GM23248 (cell line): ENCODE measurements around the gene NOTUM.

Experiments used
- EZH2 ChIP-seq: fragments of 200-600 bp; sonication (generic); IDR thresholded peaks from 2 replicates; pipeline ENCODE4 v1.6.1; 2018; ENCODE audit warnings: antibody characterized with exemption, mild to moderate bottlenecking; ENCODE audit not compliant: insufficient read depth, poor library complexity, severe bottlenecking
- EZH2phosphoT487 ChIP-seq: fragments of 200-600 bp; sonication (generic); IDR thresholded peaks from 2 replicates; pipeline ENCODE4 v1.6.1; 2018; ENCODE audit warnings: antibody characterized with exemption, moderate library complexity, mild to moderate bottlenecking, low read depth; ENCODE audit not compliant: insufficient read depth

DNA sequence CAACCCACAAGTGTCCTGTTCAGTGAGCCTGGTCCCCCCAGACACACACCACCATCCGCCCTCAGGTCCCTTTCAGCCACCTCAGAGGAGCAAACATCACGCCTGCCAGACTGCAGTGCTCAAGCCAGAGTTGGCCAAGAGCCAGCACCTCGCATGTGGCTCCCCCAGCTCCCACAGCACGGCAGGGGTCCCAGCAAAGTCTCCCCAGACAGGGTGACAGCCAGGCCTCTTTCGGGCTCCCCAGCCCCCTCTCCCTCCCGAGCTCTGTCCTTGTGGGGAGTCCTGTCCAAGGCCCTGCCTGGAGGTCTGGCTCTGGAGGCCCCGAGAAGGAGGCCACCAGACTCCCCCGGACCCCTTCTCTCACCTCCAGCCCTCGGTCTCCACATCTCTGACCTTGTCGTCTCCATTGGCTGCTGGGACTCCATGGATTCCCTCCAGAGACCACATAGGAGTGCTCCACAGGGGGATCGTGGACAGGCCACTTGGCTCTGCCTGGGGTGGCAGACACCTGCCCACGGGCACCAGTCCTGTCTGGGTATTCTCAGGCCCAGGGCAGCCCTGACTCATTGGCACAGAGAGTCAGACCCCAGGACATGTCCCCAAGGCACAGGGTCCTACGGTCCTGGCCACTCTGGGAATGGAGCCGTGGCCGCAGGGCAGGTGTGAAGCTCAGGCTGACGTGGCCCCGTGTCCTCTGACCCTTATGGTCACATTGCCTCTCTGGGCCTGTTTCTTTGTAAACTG lies 12.2 kb downstream of the NOTUM start:
- TF ChIP-seq EZH2, result no peak
- no peak for TF ChIP-seq EZH2phosphoT487
